Keratinocyte (primary cell): ENCODE measurements around the gene PEAR1. TPM values are rescaled to one million over a fixed set of nuclear protein-coding genes. Genes with fewer than 3 reads are reported as not detected.
A peak's percentile ranks its signal among the peaks of the same experiment; 100 is the strongest.

Experiments used
- DNase-seq: peaks from one replicate; pipeline ENCODE4 v3.0.0-alpha.2; 2011; ENCODE audit warnings: low read depth, missing footprints, low spot score
- FAIRE-seq: peaks from 2 replicates; lab custom pipeline; 2011; peaks lifted over from hg19 to GRCh38; lab: Jason Lieb, UNC
- H2AFZ ChIP-seq: 2 replicates; pipeline ENCODE4 v1.6.0; 2012; ENCODE audit warnings: low read length, control low read depth, inconsistent platforms; ENCODE audit not compliant: control insufficient read depth
- H3K27ac ChIP-seq: 2 replicates; pipeline ENCODE4 v1.5.1; 2011; ENCODE audit warnings: low read length; ENCODE audit not compliant: control insufficient read depth, insufficient read depth
- H3K27me3 ChIP-seq: 3 replicates; pipeline ENCODE4 v1.6.0; 2011; ENCODE audit warnings: low read length; ENCODE audit not compliant: control insufficient read depth, insufficient read depth; ENCODE audit errors: extremely low read depth
- H3K36me3 ChIP-seq, 2 experiments: 2 replicates in 1 of 2; 3 replicates in 1 of 2; pipeline ENCODE4 v1.5.1; 2011; ENCODE audit warnings: low read length in 2 of 2, mild to moderate bottlenecking in 1 of 2; ENCODE audit not compliant: control insufficient read depth in 2 of 2, insufficient read depth in 2 of 2; ENCODE audit errors: extremely low read depth in 1 of 2
- H3K4me1 ChIP-seq: 3 replicates; pipeline ENCODE4 v1.5.1; 2011; ENCODE audit warnings: low read length; ENCODE audit not compliant: control insufficient read depth, insufficient read depth; ENCODE audit errors: extremely low read depth
- H3K4me2 ChIP-seq: 3 replicates; pipeline ENCODE4 v1.6.0; 2011; ENCODE audit warnings: low read depth, low read length; ENCODE audit not compliant: control insufficient read depth, insufficient read depth; ENCODE audit errors: extremely low read depth
- H3K4me3 ChIP-seq, 3 experiments: fragments of 200-600 bp in 1 of 3; sonication (generic) in 1 of 3; 2 replicates in 2 of 3; 3 replicates in 1 of 3; pipeline ENCODE4 v1.5.1; 2011 to 2016; ENCODE audit warnings: low read length in 3 of 3, mild to moderate bottlenecking in 3 of 3, control low read depth in 2 of 3, inconsistent platforms in 1 of 3, low read depth in 1 of 3, mixed read lengths in 1 of 3, mixed run types in 1 of 3, moderate library complexity in 1 of 3; ENCODE audit not compliant: control insufficient read depth in 2 of 3, insufficient read depth in 2 of 3; ENCODE audit errors: extremely low read depth in 1 of 3
- H3K79me2 ChIP-seq: 2 replicates; pipeline ENCODE4 v1.6.0; 2012; ENCODE audit warnings: low read length; ENCODE audit not compliant: control insufficient read depth, insufficient read depth
- H3K9ac ChIP-seq: 3 replicates; pipeline ENCODE4 v1.6.0; 2011; ENCODE audit warnings: low read length; ENCODE audit not compliant: control insufficient read depth, insufficient read depth; ENCODE audit errors: extremely low read depth
- H3K9me1 ChIP-seq: 3 replicates; pipeline ENCODE4 v1.6.0; 2011; ENCODE audit warnings: low read length; ENCODE audit not compliant: control insufficient read depth, insufficient read depth; ENCODE audit errors: extremely low read depth
- H3K9me3 ChIP-seq: 2 replicates; pipeline ENCODE4 v1.5.1; 2012; ENCODE audit warnings: low read depth, low read length; ENCODE audit not compliant: control insufficient read depth
- H4K20me1 ChIP-seq: 3 replicates; pipeline ENCODE4 v1.6.0; 2011; ENCODE audit warnings: low read length; ENCODE audit not compliant: control insufficient read depth, insufficient read depth; ENCODE audit errors: extremely low read depth
- EZH2 ChIP-seq: IDR thresholded peaks from one replicate; pipeline ENCODE4 v1.6.1; 2012; ENCODE audit warnings: inconsistent platforms, mild to moderate bottlenecking, low read length, moderate library complexity
- dilution Hi-C: fragments of 300-500 bp; cut with MboI; formaldehyde crosslinking; loops from one replicate; pipeline ENCODE4 v1.7.0; 2020; ENCODE audit warnings: low sequenced_read_pairs; ENCODE audit not compliant: extremely low pct_ligation_motif_present
- polyA plus RNA-seq, 5 experiments: library from polyadenylated mRNA; depleted of rRNA in 3 of 5; stranded (reverse) in 3 of 5; stranded (forward) in 1 of 5; unstranded in 1 of 5; fragments of >200 nt; gene quantifications; 1 replicate in 1 of 5; 2 replicates in 3 of 5; 3 replicates in 1 of 5; pipeline versions ENCODE4 v1.2.1 to v1.2.3, GENCODE V29; 2011 to 2012; ENCODE audit warnings: missing spikeins in 2 of 5, low read depth in 1 of 5, low replicate concordance in 1 of 5
- TF ChIP-seq, protein P1 (sequence below), 3 experiments: IDR thresholded peaks in 1 of 3; conservative IDR thresholded peaks in 1 of 3; optimal IDR thresholded peaks in 1 of 3; 2 replicates in 2 of 3; 3 replicates in 1 of 3; pipeline versions ENCODE3 to v1.5.1; 2011; ENCODE audit warnings: low read length in 3 of 3, mild to moderate bottlenecking in 3 of 3, moderate library complexity in 2 of 3, control low read depth in 1 of 3, inconsistent platforms in 1 of 3; ENCODE audit not compliant: insufficient read depth in 2 of 3; ENCODE audit errors: extremely low read depth in 1 of 3

PEAR1 gene
- polyA plus RNA-seq, 1 donor (not counting 4 experiments of a cell fraction or from before 2014, with no cell fraction given): 4.2 TPM

DNA sequence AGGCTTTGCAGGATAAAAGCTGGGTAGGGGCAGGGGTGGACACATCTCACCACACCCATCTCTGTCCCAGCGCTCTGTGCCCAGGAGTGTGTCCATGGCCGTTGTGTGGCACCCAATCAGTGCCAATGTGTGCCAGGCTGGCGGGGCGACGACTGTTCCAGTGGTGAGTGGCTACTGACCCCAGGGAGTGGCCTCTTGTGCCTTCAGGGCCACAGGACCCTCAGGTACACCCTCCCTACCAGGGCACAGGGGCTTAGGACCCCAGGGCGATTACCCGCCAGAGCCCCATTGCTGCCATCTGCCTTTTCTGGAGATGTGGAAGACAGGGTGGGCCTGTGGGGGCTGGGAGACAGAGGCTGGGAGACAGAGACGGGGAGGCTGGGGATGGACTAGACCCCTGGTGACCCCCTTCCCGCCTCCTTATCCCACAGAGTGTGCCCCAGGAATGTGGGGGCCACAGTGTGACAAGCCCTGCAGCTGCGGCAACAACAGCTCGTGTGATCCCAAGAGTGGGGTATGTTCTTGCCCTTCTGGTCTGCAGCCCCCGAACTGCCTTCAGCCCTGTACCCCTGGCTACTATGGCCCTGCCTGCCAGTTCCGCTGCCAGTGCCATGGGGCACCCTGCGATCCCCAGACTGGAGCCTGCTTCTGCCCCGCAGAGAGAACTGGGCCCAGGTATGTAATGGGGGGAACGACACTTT, 12.8 kb downstream of the PEAR1 start:
- dilution Hi-C loops: no loop called here
- Histone ChIP-seq H3K9me1 (no peaks in the 10 kb centered on the region), H3K4me3 (no peak overlapping the region), H3K79me2 (no peaks in the 10 kb centered on the region), H3K9ac (no peak overlapping the region), H2AFZ (no peak overlapping the region), H3K4me2 (no peak overlapping the region), H4K20me1 (no peaks in the 10 kb centered on the region), H3K27ac (no peak overlapping the region), H3K27me3 (no peaks in the 10 kb centered on the region), H3K4me1 (peaks cover 17% of the 10 kb centered on the region), H3K9me3 (no peaks in the 10 kb centered on the region), H3K36me3 (peaks cover 0 to 2% of the 10 kb centered on the region in 2 experiments)
- FAIRE-seq: no peak
- TF ChIP-seq EZH2: no peak
- TF ChIP-seq, protein P1, sequence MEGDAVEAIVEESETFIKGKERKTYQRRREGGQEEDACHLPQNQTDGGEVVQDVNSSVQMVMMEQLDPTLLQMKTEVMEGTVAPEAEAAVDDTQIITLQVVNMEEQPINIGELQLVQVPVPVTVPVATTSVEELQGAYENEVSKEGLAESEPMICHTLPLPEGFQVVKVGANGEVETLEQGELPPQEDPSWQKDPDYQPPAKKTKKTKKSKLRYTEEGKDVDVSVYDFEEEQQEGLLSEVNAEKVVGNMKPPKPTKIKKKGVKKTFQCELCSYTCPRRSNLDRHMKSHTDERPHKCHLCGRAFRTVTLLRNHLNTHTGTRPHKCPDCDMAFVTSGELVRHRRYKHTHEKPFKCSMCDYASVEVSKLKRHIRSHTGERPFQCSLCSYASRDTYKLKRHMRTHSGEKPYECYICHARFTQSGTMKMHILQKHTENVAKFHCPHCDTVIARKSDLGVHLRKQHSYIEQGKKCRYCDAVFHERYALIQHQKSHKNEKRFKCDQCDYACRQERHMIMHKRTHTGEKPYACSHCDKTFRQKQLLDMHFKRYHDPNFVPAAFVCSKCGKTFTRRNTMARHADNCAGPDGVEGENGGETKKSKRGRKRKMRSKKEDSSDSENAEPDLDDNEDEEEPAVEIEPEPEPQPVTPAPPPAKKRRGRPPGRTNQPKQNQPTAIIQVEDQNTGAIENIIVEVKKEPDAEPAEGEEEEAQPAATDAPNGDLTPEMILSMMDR (optimal IDR thresholded peaks at IDR 0.05 in 1 of 3, IDR thresholded peaks at IDR 0.05 in 1 of 3, conservative IDR thresholded peaks at IDR 0.05 in 1 of 3; ENCODE audit: extremely low read depth in 1 of 3, insufficient read depth in 2 of 3, low read length in 3 of 3): no peak
- no peak for DNase-seq

DNA sequence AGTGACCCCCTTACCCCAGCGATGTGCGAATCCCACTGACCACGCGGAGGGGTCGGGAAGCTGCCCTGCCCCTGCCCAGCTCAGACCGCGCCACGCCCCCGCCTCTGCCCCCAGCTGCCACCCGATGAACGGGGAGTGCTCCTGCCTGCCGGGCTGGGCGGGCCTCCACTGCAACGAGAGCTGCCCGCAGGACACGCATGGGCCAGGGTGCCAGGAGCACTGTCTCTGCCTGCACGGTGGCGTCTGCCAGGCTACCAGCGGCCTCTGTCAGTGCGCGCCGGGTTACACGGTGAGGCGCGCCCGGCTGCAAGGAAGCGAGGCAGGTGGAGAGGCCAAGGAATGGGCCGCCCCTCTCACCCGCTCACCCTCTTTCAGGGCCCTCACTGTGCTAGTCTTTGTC, 15.0 kb downstream of the PEAR1 start:
- no peaks in the 10 kb centered on the region for H3K9me3 ChIP-seq
- peak overlapping the region; percentile 0 to 61 (median 60) for H3K4me3 ChIP-seq
- no peaks in the 10 kb centered on the region for H3K27me3 ChIP-seq
- H3K27ac ChIP-seq: no peak overlapping the region
- dilution Hi-C loops: no loop called here
- H3K4me1 ChIP-seq: peaks cover 17% of the 10 kb centered on the region
- FAIRE-seq (no peak), DNase-seq (no peak)
- H2AFZ ChIP-seq: no peak overlapping the region
- no peaks in the 10 kb centered on the region for H4K20me1 ChIP-seq
- H3K79me2 ChIP-seq: no peaks in the 10 kb centered on the region
- H3K4me2 ChIP-seq: peak overlapping the region; percentile 75
- TF ChIP-seq, protein P1 (optimal IDR thresholded peaks at IDR 0.05 in 1 of 3, IDR thresholded peaks at IDR 0.05 in 1 of 3, conservative IDR thresholded peaks at IDR 0.05 in 1 of 3; ENCODE audit: extremely low read depth in 1 of 3, insufficient read depth in 2 of 3, low read length in 3 of 3): no peak
- TF ChIP-seq EZH2: no peak
- peaks cover 0 to 9% of the 10 kb centered on the region in 2 experiments for H3K36me3 ChIP-seq
- H3K9ac ChIP-seq: no peak overlapping the region
- no peaks in the 10 kb centered on the region for H3K9me1 ChIP-seq
